Neural progenitor cell (in vitro differentiated cells): ENCODE results near the gene YY1AP1.
"Not testable (repeated sequence)": the region's sequence is repeated elsewhere in the genome, so short reads cannot be mapped to it uniquely, and the experiment has no call there.

ENCODE experiments used
- EZH2 ChIP-seq: fragments of 200-600 bp; sonication (generic); IDR thresholded peaks from 2 replicates; pipeline ENCODE4 v1.6.1; 2017; ENCODE audit warnings: antibody characterized with exemption, mild to moderate bottlenecking, moderate library complexity
- EZH2phosphoT487 ChIP-seq: fragments of 200-600 bp; sonication (generic); IDR thresholded peaks from 2 replicates; pipeline ENCODE4 v1.6.1; 2017; ENCODE audit warnings: antibody characterized with exemption
- TF ChIP-seq, protein P1 (sequence below): fragments of 200-600 bp; sonication (generic); IDR thresholded peaks from 2 replicates; pipeline ENCODE4 v1.5.1; 2017; ENCODE audit warnings: antibody characterized with exemption, mild to moderate bottlenecking

- TF ChIP-seq, protein P1, sequence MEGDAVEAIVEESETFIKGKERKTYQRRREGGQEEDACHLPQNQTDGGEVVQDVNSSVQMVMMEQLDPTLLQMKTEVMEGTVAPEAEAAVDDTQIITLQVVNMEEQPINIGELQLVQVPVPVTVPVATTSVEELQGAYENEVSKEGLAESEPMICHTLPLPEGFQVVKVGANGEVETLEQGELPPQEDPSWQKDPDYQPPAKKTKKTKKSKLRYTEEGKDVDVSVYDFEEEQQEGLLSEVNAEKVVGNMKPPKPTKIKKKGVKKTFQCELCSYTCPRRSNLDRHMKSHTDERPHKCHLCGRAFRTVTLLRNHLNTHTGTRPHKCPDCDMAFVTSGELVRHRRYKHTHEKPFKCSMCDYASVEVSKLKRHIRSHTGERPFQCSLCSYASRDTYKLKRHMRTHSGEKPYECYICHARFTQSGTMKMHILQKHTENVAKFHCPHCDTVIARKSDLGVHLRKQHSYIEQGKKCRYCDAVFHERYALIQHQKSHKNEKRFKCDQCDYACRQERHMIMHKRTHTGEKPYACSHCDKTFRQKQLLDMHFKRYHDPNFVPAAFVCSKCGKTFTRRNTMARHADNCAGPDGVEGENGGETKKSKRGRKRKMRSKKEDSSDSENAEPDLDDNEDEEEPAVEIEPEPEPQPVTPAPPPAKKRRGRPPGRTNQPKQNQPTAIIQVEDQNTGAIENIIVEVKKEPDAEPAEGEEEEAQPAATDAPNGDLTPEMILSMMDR = peak; percentile 21
- not testable (repeated sequence) for TF ChIP-seq EZH2phosphoT487, EZH2
Measured at GRCh38 chr1:155712636-155713035, 24.1 kb upstream of the YY1AP1 start.
